Retina (tissue), 1 donor: Measurements from ENCODE around the gene MAP3K7.

Source experiments
- DNase-seq: peaks from one replicate; pipeline ENCODE4 v3.0.0-alpha.2; 2016

MAP3K7 gene

DNA sequence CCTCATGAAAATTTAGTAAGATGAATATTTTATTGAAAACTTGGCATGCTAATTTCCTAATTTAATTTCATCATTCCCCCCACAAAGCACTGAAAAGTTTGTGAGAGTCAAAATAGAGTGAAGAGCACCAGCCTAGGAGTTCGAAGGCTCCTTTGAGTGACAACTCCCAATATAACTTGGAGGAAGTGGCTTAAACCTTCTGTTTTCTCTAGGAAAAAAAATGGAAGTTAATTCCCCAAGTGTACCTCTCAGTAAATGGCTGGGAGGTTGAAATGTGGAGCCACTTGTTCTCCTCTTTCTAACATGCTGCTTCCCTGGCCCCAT, 107.3 kb downstream of the MAP3K7 start:
- DNase-seq, result no peak

DNA sequence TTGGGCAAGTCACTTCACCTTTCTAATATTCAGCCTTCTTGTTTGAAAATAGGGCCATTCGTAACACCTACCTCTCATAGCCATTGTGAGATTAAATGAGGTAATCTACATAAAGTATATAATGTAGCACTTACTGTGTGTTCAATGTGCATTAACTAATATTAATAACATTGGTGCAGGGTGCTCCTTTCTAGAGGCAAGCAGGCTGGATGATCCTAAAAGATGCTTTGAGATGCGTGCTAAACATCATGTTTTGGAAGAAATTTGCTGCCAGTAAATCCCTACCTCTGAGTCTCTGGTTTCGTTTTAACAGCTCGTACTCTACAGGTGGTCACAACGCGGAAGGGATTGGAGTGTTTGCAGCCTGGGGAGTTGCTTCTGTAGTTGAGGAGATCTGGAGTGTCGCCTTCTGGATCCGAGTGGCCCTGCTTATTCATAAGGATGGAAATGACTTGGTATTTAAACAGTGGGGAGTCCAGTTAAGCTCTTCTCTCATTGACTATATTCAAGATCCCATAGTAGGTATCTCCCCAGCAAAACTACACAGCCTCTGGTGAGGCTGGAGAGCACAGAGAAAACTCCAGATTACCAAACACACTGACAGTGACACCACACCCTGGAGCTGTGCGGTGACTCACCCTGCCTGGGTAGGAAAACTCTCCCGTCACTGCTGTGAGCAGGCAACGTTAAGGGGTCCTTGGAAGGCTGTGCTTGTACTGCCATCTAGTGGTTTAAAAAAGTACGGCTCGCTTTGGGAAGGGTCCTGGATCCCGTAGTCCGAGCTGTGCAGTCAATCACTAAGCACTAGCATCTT, 107.9 kb downstream of the MAP3K7 start:
- peak; percentile 92 for DNase-seq

DNA sequence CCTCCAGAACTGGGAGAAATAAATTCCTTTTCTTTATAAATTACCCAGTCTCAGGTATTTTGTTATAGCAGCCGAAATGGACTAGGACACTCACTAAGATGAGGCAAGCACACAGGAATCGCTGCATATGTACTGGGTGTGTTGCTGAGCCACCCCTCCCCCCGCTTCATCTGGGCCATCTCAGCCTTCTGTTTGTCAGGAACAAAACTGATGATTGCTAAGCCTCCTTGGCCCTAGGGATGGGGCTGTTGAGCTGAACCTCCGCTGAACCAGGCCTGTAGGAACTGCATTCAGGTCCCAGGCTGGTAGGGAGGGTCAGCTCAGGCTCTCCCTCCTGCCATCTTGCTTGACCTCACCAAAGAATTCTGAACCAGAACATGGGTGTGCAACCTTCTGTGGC, 108.6 kb downstream of the MAP3K7 start:
- no peak for DNase-seq

DNA sequence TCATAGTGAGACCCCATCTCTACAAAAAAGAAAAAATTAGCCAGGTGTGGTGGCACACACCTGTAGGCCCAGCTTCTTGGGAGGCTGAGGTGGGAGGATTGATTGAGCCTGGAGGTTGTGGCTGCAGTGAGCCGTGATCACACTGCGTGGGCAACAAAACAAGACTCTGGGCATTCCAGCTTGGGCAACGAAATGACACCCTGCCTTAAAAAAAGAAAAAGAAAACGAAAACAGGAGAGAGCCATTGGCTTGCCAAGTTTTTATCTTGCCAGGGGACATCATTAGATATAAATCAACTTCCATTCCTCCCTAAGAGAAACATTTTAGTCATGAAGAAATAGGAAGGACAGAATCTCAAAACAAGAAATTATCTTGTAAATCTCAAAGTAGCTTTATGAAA, 109.5 kb downstream of the MAP3K7 start:
- DNase-seq, result no peak

DNA sequence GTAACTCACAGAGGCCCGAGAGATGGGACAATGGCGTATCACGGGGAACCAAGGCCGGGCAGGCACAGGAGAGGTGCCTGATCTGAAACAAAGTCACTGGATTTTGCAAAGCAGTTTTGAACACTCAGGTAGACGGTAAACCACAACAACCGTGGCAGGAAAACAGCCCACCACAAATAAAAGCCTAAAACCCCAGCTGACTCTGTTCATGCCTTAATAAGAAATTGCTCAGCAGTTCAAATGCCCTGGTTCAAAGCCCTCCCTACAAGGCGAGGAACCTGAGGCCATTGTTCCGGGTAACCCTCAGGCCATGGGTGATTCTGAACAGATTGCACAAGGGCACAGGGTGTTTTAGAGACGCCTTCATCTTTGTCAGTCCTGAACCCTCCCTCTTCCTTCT, 114.2 kb downstream of the MAP3K7 start:
- no peak for DNase-seq

DNA sequence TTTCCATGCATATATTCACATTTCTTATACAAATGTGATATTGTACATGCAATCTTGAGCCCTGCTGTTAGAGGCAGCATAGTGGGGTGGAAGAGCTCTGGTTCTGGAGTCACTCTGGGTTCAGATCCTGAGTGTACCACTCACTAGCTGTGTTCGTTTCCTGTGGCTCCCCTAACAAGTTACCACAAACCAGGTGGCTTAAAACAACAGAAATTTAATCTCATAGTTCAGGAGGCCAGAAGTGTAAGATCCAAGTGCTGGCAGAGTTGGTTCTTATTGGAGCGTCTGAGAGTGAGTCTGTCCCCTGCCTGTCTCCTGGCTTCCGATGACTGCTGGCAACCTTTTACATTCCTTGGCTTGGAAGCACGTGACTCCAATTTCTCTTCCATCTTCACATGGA, 115.6 kb downstream of the MAP3K7 start:
- no peak for DNase-seq

DNA sequence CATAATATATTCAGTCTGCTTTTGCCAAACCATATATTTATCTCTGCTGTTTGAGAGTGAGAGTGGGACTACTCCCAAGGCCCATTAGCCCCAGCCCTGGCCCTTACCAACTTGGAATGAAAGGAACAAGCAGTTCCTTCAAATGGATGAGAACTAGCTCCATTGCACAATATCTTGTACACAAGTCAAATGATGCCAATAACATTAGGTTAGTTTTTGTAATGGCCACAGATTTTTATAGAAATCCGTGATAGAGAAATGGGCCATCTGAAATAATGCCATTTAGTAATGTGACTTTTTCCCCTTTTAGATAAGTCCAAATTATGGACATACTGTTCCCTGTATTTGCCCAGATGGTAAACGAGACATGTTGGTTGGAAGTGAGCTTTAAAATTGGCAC, 117.0 kb downstream of the MAP3K7 start:
- no peak for DNase-seq

DNA sequence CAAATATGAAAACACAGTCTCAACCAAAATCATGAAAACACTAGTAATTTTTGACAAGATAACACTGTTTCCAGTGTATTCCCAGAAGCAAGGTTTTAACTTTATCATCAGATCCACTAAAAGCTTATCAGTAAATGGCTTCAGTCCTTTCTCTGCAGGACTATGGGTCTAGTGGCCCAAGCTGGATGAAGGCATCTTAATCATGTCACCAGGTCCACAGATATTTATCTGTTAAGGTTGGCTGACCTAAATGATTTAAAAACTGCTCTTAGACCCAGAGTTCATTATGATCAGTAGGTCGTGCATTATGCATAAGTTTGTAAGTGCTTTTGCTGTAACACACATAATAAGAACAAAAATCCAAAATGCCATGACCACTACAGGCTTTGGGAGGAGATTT, 118.0 kb downstream of the MAP3K7 start:
- no peak for DNase-seq

DNA sequence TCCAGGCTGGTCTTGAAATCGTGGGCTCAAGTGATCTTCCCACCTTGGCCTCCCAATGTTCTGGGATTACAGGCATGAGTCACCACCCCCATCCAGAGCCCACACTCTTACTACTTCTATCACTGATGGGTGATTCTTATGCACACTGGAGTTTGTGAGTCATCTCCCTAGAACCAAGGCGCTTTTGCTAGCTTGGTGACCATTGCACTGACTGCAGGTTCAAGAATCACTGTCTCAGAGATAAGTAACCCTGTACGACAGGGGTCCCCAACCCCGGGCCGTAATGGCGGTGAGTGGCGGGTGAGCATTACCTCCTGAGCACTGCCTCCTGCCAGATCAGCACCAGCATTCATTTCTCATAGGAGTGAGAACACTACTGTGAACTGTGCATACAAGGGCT, 118.8 kb downstream of the MAP3K7 start:
- DNase-seq, result no peak

DNA sequence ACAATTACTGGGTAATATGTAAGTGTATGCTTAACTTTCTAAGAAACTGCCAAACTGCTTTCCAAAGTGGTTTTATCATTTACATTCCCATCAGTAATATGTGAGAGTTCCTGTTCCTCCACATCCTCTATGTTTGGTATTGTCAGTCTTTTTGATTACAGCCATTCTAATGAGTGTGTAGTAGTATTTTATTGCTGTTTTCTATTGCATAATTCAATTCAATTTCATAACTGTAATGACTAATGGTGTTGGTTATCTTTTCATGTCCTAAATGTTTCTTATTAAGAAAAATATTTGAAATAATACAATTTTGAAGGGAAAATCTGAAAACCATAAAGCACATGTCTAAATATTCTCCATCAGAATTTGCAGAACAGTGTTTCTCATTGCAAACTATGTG, 119.3 kb downstream of the MAP3K7 start:
- no peak for DNase-seq

DNA sequence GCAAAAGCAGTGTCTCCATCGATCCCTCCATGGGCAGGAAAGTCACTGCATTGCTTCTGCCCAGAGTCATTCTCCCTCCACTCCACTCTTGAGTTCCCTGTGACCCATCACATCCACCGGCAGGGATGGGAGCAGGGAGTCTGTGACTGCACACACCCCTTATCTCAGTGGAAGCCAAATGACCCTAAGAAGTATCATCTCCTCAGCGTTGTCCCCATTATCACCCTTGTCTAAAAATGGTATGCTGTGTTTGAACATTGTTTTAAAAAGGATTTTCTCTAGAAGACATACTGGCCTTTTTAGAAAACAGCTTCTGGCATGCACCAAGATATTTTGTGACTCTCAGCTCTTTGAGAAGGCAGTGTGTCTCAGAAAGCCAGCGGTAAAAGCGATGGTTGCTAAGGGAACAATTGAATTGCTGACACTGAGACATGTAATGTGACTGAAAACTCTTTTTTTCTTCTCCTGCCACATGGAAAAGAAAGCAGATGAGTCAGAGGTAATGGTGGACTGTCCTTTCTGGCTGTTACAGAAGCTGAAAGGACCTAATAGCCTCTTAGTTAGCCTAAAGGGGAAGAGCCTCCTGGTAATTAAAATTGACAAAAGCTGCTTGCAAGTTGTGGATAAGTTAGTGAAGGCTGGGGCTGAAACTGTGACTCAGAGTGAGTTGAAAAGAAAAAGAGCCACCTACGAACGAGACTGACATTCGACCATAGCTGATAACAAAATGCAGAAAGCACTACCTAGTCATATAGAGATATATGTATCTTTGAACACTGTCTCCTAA, 120.5 kb downstream of the MAP3K7 start:
- peak; percentile 59 for DNase-seq

DNA sequence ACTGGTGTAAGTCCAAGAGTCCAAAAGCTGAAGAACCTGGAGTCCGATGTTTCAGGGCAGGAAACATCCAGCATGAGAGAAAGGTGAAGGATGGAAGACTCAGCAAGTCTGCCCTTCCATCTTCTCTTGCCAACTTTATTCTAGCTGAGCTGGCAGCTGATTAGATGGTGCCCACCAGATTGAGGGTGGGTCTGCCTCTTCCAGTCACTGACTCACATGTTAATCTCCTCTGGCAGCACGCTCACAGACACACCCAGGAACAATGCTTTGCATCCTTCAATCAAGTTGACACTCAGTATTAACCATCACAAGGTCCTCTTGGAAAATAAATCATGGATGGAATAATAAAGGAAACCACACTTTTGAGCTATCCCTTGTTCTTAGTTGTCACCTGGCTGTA, 121.2 kb downstream of the MAP3K7 start:
- no peak for DNase-seq

DNA sequence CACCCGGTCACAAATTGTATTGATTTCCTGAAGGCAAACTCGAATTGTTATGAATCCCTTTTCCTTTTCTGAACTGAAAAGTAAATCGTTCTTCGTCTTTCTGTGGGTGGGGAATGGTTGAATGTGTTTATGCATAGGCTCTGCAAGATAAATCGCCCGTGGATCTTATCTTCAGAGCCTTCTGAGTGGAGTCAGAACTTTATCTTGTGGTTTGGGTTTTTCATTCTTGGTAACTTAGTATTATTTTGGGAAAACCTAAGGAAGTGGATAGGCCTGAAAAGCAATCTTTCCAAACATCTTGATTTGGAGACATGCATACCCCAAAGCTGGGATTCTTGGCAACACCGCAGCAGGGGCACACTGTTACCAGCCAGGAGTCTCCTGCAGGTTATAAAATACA, 122.4 kb downstream of the MAP3K7 start:
- DNase-seq, result no peak

DNA sequence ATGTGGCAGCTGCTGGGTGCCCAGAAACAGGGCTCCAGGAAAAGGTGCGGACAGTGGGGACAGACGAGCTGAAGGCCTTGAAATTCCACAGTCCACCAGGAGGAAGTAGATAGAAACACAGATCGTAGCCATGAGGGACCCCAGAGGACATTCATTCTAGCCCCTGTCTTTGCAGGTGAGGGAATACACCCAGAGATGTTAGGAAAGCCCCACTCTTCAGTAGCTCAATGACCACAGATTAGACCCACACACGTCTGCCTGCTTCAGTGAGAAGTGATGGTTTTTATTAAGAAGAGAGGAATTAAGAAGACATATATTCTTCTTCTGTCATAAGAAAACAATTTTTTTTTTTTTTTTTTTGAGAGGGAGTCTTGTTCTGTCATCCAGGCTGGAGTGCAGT, 123.0 kb downstream of the MAP3K7 start:
- DNase-seq, result no peak
